Kidney (tissue), 14 donors: ENCODE measurements around the gene SLC5A6. TPM values are rescaled to one million over a fixed set of nuclear protein-coding genes. Genes with fewer than 3 reads are reported as not detected.

Experiments
- DNase-seq, 5 donors: peaks; one replicate each; pipeline ENCODE4 v3.0.0-alpha.2; 2013 to 2020
- FAIRE-seq: peaks from 2 replicates; lab custom pipeline; 2012; peaks lifted over from hg19 to GRCh38; lab: Jason Lieb, UNC
- H3K27ac ChIP-seq, 2 donors: one replicate each; pipeline ENCODE4 v1.7.0; 2013; ENCODE audit warnings: low read depth in 2 of 2, low read length in 2 of 2, inconsistent platforms in 1 of 2
- H3K27me3 ChIP-seq: one replicate; pipeline ENCODE4 v1.7.1; 2013; ENCODE audit warnings: low read length, inconsistent platforms; ENCODE audit not compliant: control insufficient read depth, insufficient read depth
- H3K36me3 ChIP-seq, 3 donors: one replicate each; pipeline versions ENCODE4 v1.7.0 to v1.7.1; 2013; ENCODE audit warnings: low read length in 3 of 3, control low read depth in 1 of 3, inconsistent platforms in 1 of 3; ENCODE audit not compliant: insufficient read depth in 3 of 3, control insufficient read depth in 2 of 3
- H3K4me1 ChIP-seq, 3 donors: one replicate each; pipeline versions ENCODE4 v1.7.0 to v1.7.1; 2013; ENCODE audit warnings: low read length in 3 of 3, inconsistent platforms in 1 of 3, low read depth in 1 of 3; ENCODE audit not compliant: control insufficient read depth in 2 of 3, insufficient read depth in 2 of 3
- H3K4me3 ChIP-seq, 3 donors: one replicate each; pipeline versions ENCODE4 v1.7.0 to v1.8.1; 2013; ENCODE audit warnings: low read length in 3 of 3, control low read depth in 1 of 3, inconsistent platforms in 1 of 3
- H3K9ac ChIP-seq, 3 donors: one replicate each; pipeline versions ENCODE4 v1.7.0 to v1.7.1; 2013; ENCODE audit warnings: low read length in 3 of 3, control low read depth in 1 of 3, inconsistent platforms in 1 of 3
- H3K9me3 ChIP-seq, 3 donors: one replicate each; pipeline versions ENCODE4 v1.7.0 to v1.7.1; 2013; ENCODE audit warnings: low read length in 3 of 3, control low read depth in 1 of 3, inconsistent platforms in 1 of 3; ENCODE audit not compliant: control insufficient read depth in 2 of 3, insufficient read depth in 1 of 3
- intact Hi-C: fragments of 100-400 bp; cut with DNase I; formaldehyde crosslinking; loops from one replicate; pipeline ENCODE4 v1.11.1; 2022
- polyA plus RNA-seq: library from polyadenylated mRNA; stranded (reverse); fragments of 350-450 nt; fragmentation: Illumina TruSeq; extraction: RNeasy Lipid Tissue Mini Kit (QIAGEN cat#74804); gene quantifications from one replicate; pipeline ENCODE4 v1.2.3, GENCODE V29; 2014; ENCODE audit warnings: low read depth, low replicate concordance; ENCODE audit not compliant: insufficient read depth
- total RNA-seq: library from RNA; stranded (reverse); fragmentation: NEBNext Ultra II Directional; extraction: Animal tissue kit (Norgen Biotek cat#: 25700); gene quantifications from one replicate; pipeline ENCODE4 v1.2.1, GENCODE V29; 2021
- TF ChIP-seq, protein P1 (sequence below): IDR thresholded peaks from 3 replicates; pipeline ENCODE4 v1.5.1; 2012; ENCODE audit warnings: mild to moderate bottlenecking, moderate library complexity, borderline replicate concordance; ENCODE audit not compliant: insufficient read depth; ENCODE audit errors: extremely low read depth
- donor health status: control.
- donor health status: control.
- donor health status: control.
- donor health status: control.
- donor health status: control.
- donor health status: DM: yes; HTN: yes; CAD: no.
- donor health status: Normal renal cell carcinoma (clear cell type).

Gene SLC5A6
- total and polyA plus RNA-seq, 2 donors from 2014 or later: 10.8 to 27.8 TPM

DNA sequence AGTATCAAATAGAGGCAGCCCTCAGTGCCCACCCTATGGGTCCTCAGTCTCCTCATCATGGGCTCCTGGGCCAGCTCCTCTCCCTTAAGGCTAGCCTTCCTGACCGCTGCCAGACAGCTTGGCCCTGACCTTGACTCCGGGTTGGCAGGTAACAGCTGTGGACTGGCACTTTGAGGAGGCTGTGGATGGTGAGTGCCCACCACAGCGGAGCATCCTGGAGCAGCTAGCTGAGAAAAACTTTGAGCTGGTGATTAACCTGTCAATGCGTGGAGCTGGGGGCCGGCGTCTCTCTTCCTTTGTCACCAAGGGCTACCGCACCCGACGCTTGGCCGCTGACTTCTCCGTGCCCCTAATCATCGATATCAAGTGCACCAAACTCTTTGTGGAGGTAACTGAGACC lies 24.1 kb upstream of the SLC5A6 start:
- no peak for DNase-seq

DNA sequence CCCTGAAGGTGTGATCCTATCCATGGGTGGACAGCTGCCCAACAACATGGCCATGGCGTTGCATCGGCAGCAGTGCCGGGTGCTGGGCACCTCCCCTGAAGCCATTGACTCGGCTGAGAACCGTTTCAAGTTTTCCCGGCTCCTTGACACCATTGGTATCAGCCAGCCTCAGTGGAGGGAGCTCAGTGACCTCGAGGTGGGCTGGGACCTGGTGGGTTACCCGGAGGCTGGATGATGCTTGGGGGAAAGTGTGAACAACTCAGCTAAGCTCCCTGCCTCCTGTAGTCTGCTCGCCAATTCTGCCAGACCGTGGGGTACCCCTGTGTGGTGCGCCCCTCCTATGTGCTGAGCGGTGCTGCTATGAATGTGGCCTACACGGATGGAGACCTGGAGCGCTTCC lies 21.3 kb upstream of the SLC5A6 start:
- H3K9ac ChIP-seq: no peak overlapping the region
- intact Hi-C loops: no loop called here
- no peaks in the 10 kb centered on the region for H3K9me3 ChIP-seq
- no peak overlapping the region for H3K27ac ChIP-seq
- no peaks in the 10 kb centered on the region for H3K4me1 ChIP-seq
- FAIRE-seq: no peak
- H3K4me3 ChIP-seq: no peak overlapping the region
- DNase-seq: no peak
- no peaks in the 10 kb centered on the region for H3K27me3 ChIP-seq
- H3K36me3 ChIP-seq: peaks cover 13 to 65% (median 49%) of the 10 kb centered on the region in 3 donors
- TF ChIP-seq, protein P1, sequence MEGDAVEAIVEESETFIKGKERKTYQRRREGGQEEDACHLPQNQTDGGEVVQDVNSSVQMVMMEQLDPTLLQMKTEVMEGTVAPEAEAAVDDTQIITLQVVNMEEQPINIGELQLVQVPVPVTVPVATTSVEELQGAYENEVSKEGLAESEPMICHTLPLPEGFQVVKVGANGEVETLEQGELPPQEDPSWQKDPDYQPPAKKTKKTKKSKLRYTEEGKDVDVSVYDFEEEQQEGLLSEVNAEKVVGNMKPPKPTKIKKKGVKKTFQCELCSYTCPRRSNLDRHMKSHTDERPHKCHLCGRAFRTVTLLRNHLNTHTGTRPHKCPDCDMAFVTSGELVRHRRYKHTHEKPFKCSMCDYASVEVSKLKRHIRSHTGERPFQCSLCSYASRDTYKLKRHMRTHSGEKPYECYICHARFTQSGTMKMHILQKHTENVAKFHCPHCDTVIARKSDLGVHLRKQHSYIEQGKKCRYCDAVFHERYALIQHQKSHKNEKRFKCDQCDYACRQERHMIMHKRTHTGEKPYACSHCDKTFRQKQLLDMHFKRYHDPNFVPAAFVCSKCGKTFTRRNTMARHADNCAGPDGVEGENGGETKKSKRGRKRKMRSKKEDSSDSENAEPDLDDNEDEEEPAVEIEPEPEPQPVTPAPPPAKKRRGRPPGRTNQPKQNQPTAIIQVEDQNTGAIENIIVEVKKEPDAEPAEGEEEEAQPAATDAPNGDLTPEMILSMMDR: no peak

More for the DNA sequence above, 24.1 kb upstream of the SLC5A6 start:
- H3K27me3 ChIP-seq: no peaks in the 10 kb centered on the region
- no peaks in the 10 kb centered on the region for H3K9me3 ChIP-seq
- no peak overlapping the region for H3K4me3 ChIP-seq
- H3K36me3 ChIP-seq: peaks cover 13 to 71% (median 61%) of the 10 kb centered on the region in 3 donors
- no peak overlapping the region for H3K9ac ChIP-seq
- H3K27ac ChIP-seq: no peak overlapping the region
- no peak for FAIRE-seq
- intact Hi-C loops: no loop called here
- H3K4me1 ChIP-seq: no peaks in the 10 kb centered on the region
- TF ChIP-seq, protein P1: no peak

DNA sequence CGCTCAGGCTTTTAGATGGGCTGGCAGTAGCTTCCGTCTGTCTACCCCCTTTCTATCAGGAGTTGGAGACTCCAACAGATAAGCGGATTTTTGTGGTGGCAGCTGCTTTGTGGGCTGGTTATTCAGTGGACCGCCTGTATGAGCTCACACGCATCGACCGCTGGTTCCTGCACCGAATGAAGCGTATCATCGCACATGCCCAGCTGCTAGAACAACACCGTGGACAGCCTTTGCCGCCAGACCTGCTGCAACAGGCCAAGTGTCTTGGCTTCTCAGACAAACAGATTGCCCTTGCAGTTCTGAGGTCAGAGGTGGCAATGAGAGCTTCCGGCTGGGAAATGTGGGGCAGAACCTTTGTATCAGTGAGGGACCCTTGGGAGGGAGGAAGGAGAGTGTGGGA lies 19.9 kb upstream of the SLC5A6 start:
- Histone ChIP-seq H3K27me3 (no peaks in the 10 kb centered on the region), H3K4me3 (no peak overlapping the region), H3K9ac (no peak overlapping the region), H3K4me1 (no peaks in the 10 kb centered on the region), H3K27ac (no peak overlapping the region), H3K9me3 (no peaks in the 10 kb centered on the region), H3K36me3 (peaks cover 15 to 57% (median 44%) of the 10 kb centered on the region in 3 donors)
- TF ChIP-seq, protein P1: no peak
- FAIRE-seq (no peak), DNase-seq (no peak)
- intact Hi-C loops: no loop called here

DNA sequence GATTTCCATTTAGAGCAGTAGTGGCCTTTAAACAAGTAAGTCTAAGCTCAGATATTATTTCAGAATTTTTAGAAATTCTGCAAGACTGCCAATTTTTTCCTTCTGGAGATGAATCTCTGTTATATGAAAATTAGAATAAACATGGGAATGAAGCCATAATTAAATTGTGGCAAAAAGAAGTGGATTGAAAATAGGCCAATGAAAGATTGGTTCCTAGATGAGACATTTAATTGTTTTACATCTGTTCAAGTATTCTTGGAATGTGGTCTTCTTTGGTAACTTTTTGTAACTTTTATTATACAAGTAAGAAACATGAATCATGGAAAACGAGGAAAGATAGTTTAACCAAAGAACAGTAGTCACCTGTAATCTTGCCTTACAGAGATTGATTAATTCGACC lies 15.4 kb upstream of the SLC5A6 start:
- intact Hi-C loops: no loop called here
- TF ChIP-seq, protein P1: no peak
- DNase-seq (no peak), FAIRE-seq (no peak)
- Histone ChIP-seq H3K36me3 (peaks cover 7 to 48% (median 36%) of the 10 kb centered on the region in 3 donors), H3K27ac (no peak overlapping the region), H3K9me3 (no peaks in the 10 kb centered on the region), H3K4me3 (no peak overlapping the region), H3K27me3 (no peaks in the 10 kb centered on the region), H3K4me1 (no peaks in the 10 kb centered on the region), H3K9ac (no peak overlapping the region)
